ENCODE measurements around the gene FYCO1.

DNA sequence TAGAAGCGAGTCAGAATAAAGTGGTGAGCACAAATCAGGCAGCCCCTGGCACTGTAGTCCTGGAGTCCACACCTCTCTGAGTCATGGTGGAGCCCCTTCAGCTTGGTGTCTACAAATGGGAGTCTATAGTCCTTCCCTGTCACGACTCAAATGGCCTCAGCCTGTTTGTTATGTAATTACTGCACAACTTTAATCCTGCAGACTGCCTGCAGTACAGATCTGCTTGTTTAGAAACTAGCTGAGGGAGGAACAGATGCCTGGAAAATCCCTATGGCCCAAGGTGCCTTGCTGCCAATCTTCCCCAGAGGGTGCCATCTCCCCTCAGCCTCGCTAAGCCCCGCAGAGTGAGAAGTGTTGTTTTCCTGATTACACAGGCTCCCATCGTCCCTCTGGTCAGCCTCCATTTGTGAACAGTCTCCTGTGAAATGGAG, 56.3 kb downstream of the FYCO1 start:
- TF ChIP-seq E2F4 (IDR thresholded peaks at IDR 0.05; ENCODE audit: low read depth, low read length): no peak
- TF ChIP-seq ESRRA (IDR thresholded peaks at IDR 0.05; ENCODE audit: low read length): no peak
- TF ChIP-seq EZH2 (IDR thresholded peaks at IDR 0.05; ENCODE audit: borderline replicate concordance, control insufficient read depth, low read depth, low read length): no peak
- TF ChIP-seq POU2F2 (IDR thresholded peaks at IDR 0.05; ENCODE audit: borderline replicate concordance, low read depth, low read length): no peak
- no peak for TF ChIP-seq ZBTB33 (IDR thresholded peaks at IDR 0.05)
- TF ChIP-seq CTCF (IDR thresholded peaks at IDR 0.05 in 2 of 3, conservative IDR thresholded peaks at IDR 0.05 in 1 of 3; ENCODE audit: control insufficient read depth in 2 of 3, extremely low read depth in 1 of 3, insufficient read depth in 1 of 3, low read depth in 3 of 3, low read length in 3 of 3): peak in 1 of 3 experiments; percentile 21; a peak in 1 of 6 replicates
- TF ChIP-seq EP300 (IDR thresholded peaks at IDR 0.05; ENCODE audit: borderline replicate concordance in 1 of 2, control insufficient read depth in 1 of 2, low read depth in 2 of 2, low read length in 2 of 2): no peak
- no peak for TF ChIP-seq MAX (IDR thresholded peaks at IDR 0.05; ENCODE audit: low read depth, low read length)
- TF ChIP-seq POLR2AphosphoS5 (IDR thresholded peaks at IDR 0.05; ENCODE audit: low read length): no peak

Measured in GM12878 (cell line).